Gastroesophageal sphincter (tissue), 4 donors: ENCODE results near the gene SYNPR. TPM values are rescaled to one million over a fixed set of nuclear protein-coding genes. Genes with fewer than 3 reads are reported as not detected.

Experiments used
- ATAC-seq: fragments of 150-250 bp; one replicate; pipeline ENCODE4 v1.9.1; 2016; ENCODE audit warnings: mild to moderate bottlenecking, moderate library complexity
- H3K27ac ChIP-seq, 4 donors: fragments of 200-600 bp; sonication (generic) in 3 of 4; 1 replicate in 3 of 4; 2 replicates in 1 of 4; pipeline ENCODE4 v1.5.1; 2016 to 2019
- H3K27me3 ChIP-seq: fragments of 200-600 bp; sonication (generic); one replicate; pipeline ENCODE4 v1.5.1; 2019
- H3K36me3 ChIP-seq, 2 donors: fragments of 200-600 bp; sonication (generic); one replicate each; pipeline ENCODE4 v1.5.1; 2019; ENCODE audit warnings: control low read depth in 1 of 2
- H3K4me1 ChIP-seq, 3 donors: fragments of 200-600 bp; sonication (generic); 1 replicate in 2 of 3; 2 replicates in 1 of 3; pipeline ENCODE4 v1.5.1; 2016 to 2019; ENCODE audit warnings: control low read depth in 2 of 3
- H3K4me3 ChIP-seq, 2 donors: fragments of 200-600 bp; sonication (generic); one replicate each; pipeline ENCODE4 v1.5.1; 2019; ENCODE audit warnings: mild to moderate bottlenecking in 1 of 2, moderate library complexity in 1 of 2
- H3K9me3 ChIP-seq, 3 donors: fragments of 200-600 bp; sonication (generic); one replicate each; pipeline ENCODE4 v1.5.1; 2017 to 2019; ENCODE audit warnings: control low read depth in 2 of 3
- CTCF ChIP-seq, 4 experiments: fragments of 200-600 bp in 2 of 4; fragments of 450-650 bp in 2 of 4; sonication (generic) in 1 of 4; IDR thresholded peaks; one replicate each; pipeline ENCODE4 v1.5.1; 2017 to 2019; ENCODE audit warnings: antibody characterized with exemption in 4 of 4, mild to moderate bottlenecking in 2 of 4, moderate library complexity in 2 of 4
- EP300 ChIP-seq: sonication (generic); formaldehyde crosslinking; IDR thresholded peaks from one replicate; pipeline ENCODE4 v1.6.1; 2017; ENCODE audit warnings: antibody characterized with exemption, mild to moderate bottlenecking
- POLR2A ChIP-seq, 2 donors: fragments of 450-650 bp; IDR thresholded peaks; one replicate each; pipeline ENCODE4 v1.6.1; 2017; ENCODE audit warnings: antibody characterized with exemption in 2 of 2, mild to moderate bottlenecking in 2 of 2, moderate library complexity in 1 of 2
- POLR2AphosphoS5 ChIP-seq: sonication (generic); formaldehyde crosslinking; IDR thresholded peaks from one replicate; pipeline ENCODE4 v1.6.1; 2017; ENCODE audit warnings: antibody characterized with exemption
- WGBS, 2 donors: methylation state at CpG; one replicate each; pipeline ENCODE4 v1.1.5; 2018; ENCODE audit warnings: low coverage in 1 of 2; 5-methylcytosine and 5-hydroxymethylcytosine counted together
- total RNA-seq, 4 donors: library from RNA; depleted of rRNA; stranded (reverse); fragments of >200 nt; gene quantifications; one replicate each; pipeline ENCODE4 v1.1.0, GENCODE V29; 2016

Gene SYNPR
- total RNA-seq, 4 donors from 2014 or later: 0.47 TPM; not detected in 3

- no peak overlapping the region for H3K27ac ChIP-seq
- no peaks in the 10 kb centered on the region for H3K4me1 ChIP-seq
- WGBS, 2 donors: 37 to 67% methylated on average over 1 to 2 of the region's 2 CpGs
- ATAC-seq: no peak
- no peak overlapping the region for H3K4me3 ChIP-seq
- H3K9me3 ChIP-seq: no peaks in the 10 kb centered on the region
- TF ChIP-seq POLR2AphosphoS5: no peak
- TF ChIP-seq POLR2A (IDR thresholded peaks at IDR 0.05): no peak
- TF ChIP-seq EP300: no peak
- no peak for TF ChIP-seq CTCF (IDR thresholded peaks at IDR 0.05)
- H3K27me3 ChIP-seq: no peaks in the 10 kb centered on the region
- no peaks in the 10 kb centered on the region for H3K36me3 ChIP-seq
Measured at GRCh38 chr3:63492464-63492863, 214.4 kb downstream of the SYNPR start.

GRCh38 chr3:63493101-63493500 lies 215.0 kb downstream of the SYNPR start:
- ATAC-seq: no peak
- no peak overlapping the region for H3K27ac ChIP-seq
- 74 to 86% methylated on average over 1 to 3 of the region's 3 CpGs for WGBS, 2 donors
- TF ChIP-seq POLR2AphosphoS5: no peak
- no peak for TF ChIP-seq CTCF (IDR thresholded peaks at IDR 0.05)
- TF ChIP-seq EP300: no peak
- no peak for TF ChIP-seq POLR2A (IDR thresholded peaks at IDR 0.05)
- H3K27me3 ChIP-seq: no peaks in the 10 kb centered on the region
- no peaks in the 10 kb centered on the region for H3K36me3 ChIP-seq
- H3K9me3 ChIP-seq: no peaks in the 10 kb centered on the region
- no peak overlapping the region for H3K4me3 ChIP-seq
- no peaks in the 10 kb centered on the region for H3K4me1 ChIP-seq

GRCh38 chr3:63494646-63495045 lies 216.5 kb downstream of the SYNPR start:
- TF ChIP-seq POLR2AphosphoS5: no peak
- TF ChIP-seq CTCF (IDR thresholded peaks at IDR 0.05): no peak
- TF ChIP-seq EP300: no peak
- TF ChIP-seq POLR2A (IDR thresholded peaks at IDR 0.05): no peak
- Histone ChIP-seq H3K4me3 (no peak overlapping the region), H3K9me3 (no peaks in the 10 kb centered on the region), H3K27ac (no peak overlapping the region), H3K4me1 (no peaks in the 10 kb centered on the region), H3K27me3 (no peaks in the 10 kb centered on the region), H3K36me3 (no peaks in the 10 kb centered on the region)
- ATAC-seq: no peak
- 71 to 100% methylated on average over 1 of the region's 1 CpG for WGBS, 2 donors

GRCh38 chr3:63497641-63498040 lies 219.5 kb downstream of the SYNPR start:
- no peaks in the 10 kb centered on the region for H3K9me3 ChIP-seq
- no peaks in the 10 kb centered on the region for H3K36me3 ChIP-seq
- no peak overlapping the region for H3K27ac ChIP-seq
- no peaks in the 10 kb centered on the region for H3K27me3 ChIP-seq
- no peak overlapping the region for H3K4me3 ChIP-seq
- no peak for ATAC-seq
- TF ChIP-seq CTCF (IDR thresholded peaks at IDR 0.05): no peak
- TF ChIP-seq EP300: no peak
- no peak for TF ChIP-seq POLR2A (IDR thresholded peaks at IDR 0.05)
- no peak for TF ChIP-seq POLR2AphosphoS5
- no peaks in the 10 kb centered on the region for H3K4me1 ChIP-seq
- 51 to 72% methylated on average over 2 of the region's 2 CpGs for WGBS, 2 donors

- TF ChIP-seq POLR2AphosphoS5: no peak
- no peak for TF ChIP-seq EP300
- TF ChIP-seq CTCF (IDR thresholded peaks at IDR 0.05): no peak
- 82 to 86% methylated on average over 5 of the region's 5 CpGs for WGBS, 2 donors
- H3K27ac ChIP-seq: no peak overlapping the region
- H3K36me3 ChIP-seq: no peaks in the 10 kb centered on the region
- no peaks in the 10 kb centered on the region for H3K4me1 ChIP-seq
- no peaks in the 10 kb centered on the region for H3K9me3 ChIP-seq
- ATAC-seq: no peak
- no peak overlapping the region for H3K4me3 ChIP-seq
- H3K27me3 ChIP-seq: no peaks in the 10 kb centered on the region
Measured at GRCh38 chr3:63500196-63500595, 222.1 kb downstream of the SYNPR start.
